Choroid plexus epithelial cell (primary cell): ENCODE results near the gene WWOX.

ENCODE experiments used
- DNase-seq: peaks from one replicate; pipeline ENCODE4 v3.0.0-alpha.2; 2010; ENCODE audit warnings: low read depth
- H3K4me3 ChIP-seq: 2 replicates; pipeline ENCODE4 v1.5.1; 2011; ENCODE audit warnings: low read depth, mild to moderate bottlenecking, control low read depth, low read length, moderate library complexity
- TF ChIP-seq, protein P1 (sequence below): conservative IDR thresholded peaks from 2 replicates; pipeline ENCODE4 v1.5.1; 2011; ENCODE audit warnings: low read depth, mild to moderate bottlenecking, control low read depth, inconsistent platforms, low read length, moderate library complexity

Gene WWOX

DNA sequence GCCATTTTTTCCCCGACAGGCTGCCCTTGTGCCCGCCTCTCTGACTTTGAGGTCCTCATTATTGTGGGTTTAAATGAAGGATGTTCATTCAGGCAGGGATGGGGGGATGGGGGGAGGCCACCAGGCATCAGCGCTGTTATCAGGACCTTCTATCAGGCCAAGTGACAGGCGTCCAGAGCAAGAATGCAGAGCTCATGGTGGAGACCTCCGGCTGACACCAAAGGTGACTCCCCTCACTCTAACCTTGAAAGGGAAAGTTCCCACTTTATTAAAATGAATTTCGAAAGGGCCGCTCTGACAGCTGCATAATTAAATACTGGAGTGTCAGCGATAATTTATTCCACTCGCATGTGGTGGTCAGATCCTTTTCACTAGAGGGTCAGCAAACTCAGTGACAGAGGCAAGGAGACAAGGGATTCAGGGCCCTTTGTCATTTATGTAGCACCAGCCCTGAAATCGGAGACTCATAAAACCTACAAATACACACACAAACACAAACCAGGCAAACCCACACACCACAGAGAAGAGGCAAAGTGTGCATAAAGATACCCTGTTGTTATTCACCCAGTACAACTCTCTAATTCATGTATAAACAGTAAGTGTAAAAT lies 1065.0 kb downstream of the WWOX start:
- TF ChIP-seq, protein P1, sequence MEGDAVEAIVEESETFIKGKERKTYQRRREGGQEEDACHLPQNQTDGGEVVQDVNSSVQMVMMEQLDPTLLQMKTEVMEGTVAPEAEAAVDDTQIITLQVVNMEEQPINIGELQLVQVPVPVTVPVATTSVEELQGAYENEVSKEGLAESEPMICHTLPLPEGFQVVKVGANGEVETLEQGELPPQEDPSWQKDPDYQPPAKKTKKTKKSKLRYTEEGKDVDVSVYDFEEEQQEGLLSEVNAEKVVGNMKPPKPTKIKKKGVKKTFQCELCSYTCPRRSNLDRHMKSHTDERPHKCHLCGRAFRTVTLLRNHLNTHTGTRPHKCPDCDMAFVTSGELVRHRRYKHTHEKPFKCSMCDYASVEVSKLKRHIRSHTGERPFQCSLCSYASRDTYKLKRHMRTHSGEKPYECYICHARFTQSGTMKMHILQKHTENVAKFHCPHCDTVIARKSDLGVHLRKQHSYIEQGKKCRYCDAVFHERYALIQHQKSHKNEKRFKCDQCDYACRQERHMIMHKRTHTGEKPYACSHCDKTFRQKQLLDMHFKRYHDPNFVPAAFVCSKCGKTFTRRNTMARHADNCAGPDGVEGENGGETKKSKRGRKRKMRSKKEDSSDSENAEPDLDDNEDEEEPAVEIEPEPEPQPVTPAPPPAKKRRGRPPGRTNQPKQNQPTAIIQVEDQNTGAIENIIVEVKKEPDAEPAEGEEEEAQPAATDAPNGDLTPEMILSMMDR, result no peak
- DNase-seq, result no peak
- H3K4me3 ChIP-seq, result no peak overlapping the region

GRCh38 chr16:79165079-79165478 lies 1065.6 kb downstream of the WWOX start:
- no peak overlapping the region for H3K4me3 ChIP-seq
- TF ChIP-seq, protein P1, result no peak
- DNase-seq, result no peak

DNA sequence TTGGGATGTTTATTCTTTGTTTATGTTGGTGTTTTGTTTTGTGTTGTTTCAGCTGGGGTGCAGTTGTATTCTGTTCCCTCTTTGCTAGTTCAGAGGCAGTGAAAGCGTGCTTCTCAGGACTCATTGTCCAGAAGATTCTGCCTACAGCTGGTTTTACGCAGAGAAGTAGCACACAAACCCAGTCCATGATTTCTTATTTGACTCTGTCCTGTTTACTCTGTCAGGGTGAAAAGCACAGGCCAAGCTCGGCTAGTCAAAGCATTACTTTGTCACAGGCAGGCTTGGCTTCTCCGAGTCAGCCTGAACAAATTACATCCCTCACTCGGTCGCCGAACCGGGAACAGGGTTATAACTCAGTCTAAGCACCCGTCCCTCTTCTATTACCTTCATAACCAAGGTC lies 1066.1 kb downstream of the WWOX start:
- H3K4me3 ChIP-seq, result no peak overlapping the region
- TF ChIP-seq, protein P1, result no peak

DNA sequence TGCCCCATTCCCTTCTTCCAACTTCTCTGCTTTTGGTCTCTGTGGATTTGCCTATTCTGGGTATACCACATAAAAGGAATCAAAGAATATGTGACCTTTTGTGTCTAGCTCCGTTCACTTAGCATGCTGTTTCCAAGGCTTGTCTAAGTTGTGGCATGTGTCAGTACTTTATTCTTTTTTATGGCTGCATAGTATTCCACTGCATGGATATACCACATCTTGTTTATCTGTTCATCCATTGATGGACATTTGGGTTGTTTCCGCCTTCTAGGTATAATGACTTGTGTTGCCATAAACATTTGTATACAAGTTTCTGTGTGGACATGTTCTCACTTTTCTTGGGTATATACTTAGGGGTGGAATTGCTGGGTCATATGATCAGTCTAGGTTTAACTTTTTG lies 1068.4 kb downstream of the WWOX start:
- TF ChIP-seq, protein P1, result no peak
- no peak overlapping the region for H3K4me3 ChIP-seq

More for the DNA sequence above, 1066.1 kb downstream of the WWOX start:
- no peak for DNase-seq

GRCh38 chr16:79168321-79168720 lies 1068.9 kb downstream of the WWOX start:
- H3K4me3 ChIP-seq, result no peak overlapping the region
- TF ChIP-seq, protein P1, result no peak
- no peak for DNase-seq

More for the DNA sequence above, 1068.4 kb downstream of the WWOX start:
- no peak for DNase-seq

- TF ChIP-seq, protein P1, result no peak
- no peak overlapping the region for H3K4me3 ChIP-seq
- DNase-seq, result no peak
Measured at GRCh38 chr16:79169239-79169638, 1069.8 kb downstream of the WWOX start.

DNA sequence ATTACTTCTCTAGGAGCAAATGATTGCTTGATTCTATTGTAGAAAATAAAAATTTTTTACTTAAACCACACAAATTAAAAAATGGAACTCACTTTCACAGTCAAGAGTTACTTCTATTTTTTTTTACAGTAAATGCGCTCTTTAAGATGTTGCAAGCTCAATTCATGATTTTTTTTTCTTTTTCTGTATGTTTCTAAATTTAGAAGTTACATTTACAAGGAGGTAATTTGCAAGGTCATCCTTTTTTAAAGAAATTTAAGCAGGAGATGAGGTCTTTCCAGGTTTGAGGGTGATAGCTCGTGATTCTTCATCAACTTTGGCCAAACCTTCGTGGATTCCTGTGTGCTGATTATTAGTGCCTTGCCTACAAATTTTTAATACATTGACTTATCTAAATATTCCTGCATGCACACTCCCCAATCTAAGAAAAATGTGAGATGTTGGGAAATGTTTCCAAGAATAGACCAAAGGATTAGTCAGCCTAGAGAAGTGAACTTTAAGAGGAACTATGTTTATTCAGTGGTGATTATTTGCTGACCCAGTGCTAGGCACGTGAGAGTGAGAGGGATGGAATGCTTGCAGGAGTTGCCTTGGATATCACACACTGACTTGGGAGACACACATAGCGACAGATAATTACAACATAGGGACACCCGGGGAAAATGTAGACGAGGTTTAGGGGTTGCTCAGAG lies 1071.2 kb downstream of the WWOX start:
- DNase-seq, result peak; percentile 26
- TF ChIP-seq, protein P1, result no peak
- no peak overlapping the region for H3K4me3 ChIP-seq
